ENCODE measurements around the gene NGRN. TPM values are rescaled to one million over a fixed set of nuclear protein-coding genes. Genes with fewer than 3 reads are reported as not detected.

The NGRN gene
- total RNA-seq, 2 experiments from 2014 or later: 29.7 to 29.8 TPM

Other genes starting within 250 kb of the NGRN start
- gene IDH2, start 163.2 kb upstream of the NGRN start, total RNA-seq: 100 to 1,000 TPM; 291 to 301 TPM
- gene SEMA4B, start 64.3 kb upstream of the NGRN start, total RNA-seq: 10 to 100 TPM in 1 of 2 experiments, 1 to 10 TPM in 1; 8.6 to 11.2 TPM
- gene CIB1, start 31.7 kb upstream of the NGRN start, total RNA-seq: 100 to 1,000 TPM in 1 of 2 experiments, 10 to 100 TPM in 1; 92.4 to 102 TPM
- gene GDPGP1, start 31.5 kb upstream of the NGRN start, total RNA-seq: 10 to 100 TPM; 10.0 to 12.1 TPM
- gene TTLL13, start 16.1 kb upstream of the NGRN start, total RNA-seq: 1 to 10 TPM in 1 of 2 experiments, not detected in 1; 1.3 TPM
- gene ZNF774, start 86.6 kb downstream of the NGRN start, total RNA-seq: 1 to 10 TPM in 1 of 2 experiments, under 1 TPM in 1; 0.60 to 1.6 TPM
- 100 to 1,000 TPM; 249 to 257 TPM for gene IQGAP1, start 122.6 kb downstream of the NGRN start, total RNA-seq